Measurements from ENCODE around the gene CLMP. TPM values are rescaled to one million over a fixed set of nuclear protein-coding genes. Genes with fewer than 3 reads are reported as not detected.
"Not testable (repeated sequence)": the region's sequence is repeated elsewhere in the genome, so short reads cannot be mapped to it uniquely, and the experiment has no call there.

Gene CLMP
- total RNA-seq, 2 donors from 2014 or later, result 0.41 to 0.54 TPM

GRCh38 chr11:123227763-123228495, 32.9 kb upstream of the CLMP start:
- Mint-ChIP-seq H3K36me3 (peaks cover 0 to 3% of the 10 kb centered on the region in 2 donors), H3K27ac (no peak overlapping the region), H3K9me3 (peaks cover 3% of the 10 kb centered on the region in 2 donors)
- DNase-seq (ENCODE audit: low spot score in 2 of 2) (no peak), ATAC-seq (no peak)

- Mint-ChIP-seq H3K9me3 (peaks cover 15 to 21% of the 10 kb centered on the region in 2 donors), H3K27ac (no peak overlapping the region), H3K36me3 (peaks cover 11 to 13% of the 10 kb centered on the region in 2 donors)
- no peak for ATAC-seq
- no peak for DNase-seq (ENCODE audit: low spot score in 2 of 2)
Measured at GRCh38 chr11:123221584-123221983, 26.5 kb upstream of the CLMP start.

DNA sequence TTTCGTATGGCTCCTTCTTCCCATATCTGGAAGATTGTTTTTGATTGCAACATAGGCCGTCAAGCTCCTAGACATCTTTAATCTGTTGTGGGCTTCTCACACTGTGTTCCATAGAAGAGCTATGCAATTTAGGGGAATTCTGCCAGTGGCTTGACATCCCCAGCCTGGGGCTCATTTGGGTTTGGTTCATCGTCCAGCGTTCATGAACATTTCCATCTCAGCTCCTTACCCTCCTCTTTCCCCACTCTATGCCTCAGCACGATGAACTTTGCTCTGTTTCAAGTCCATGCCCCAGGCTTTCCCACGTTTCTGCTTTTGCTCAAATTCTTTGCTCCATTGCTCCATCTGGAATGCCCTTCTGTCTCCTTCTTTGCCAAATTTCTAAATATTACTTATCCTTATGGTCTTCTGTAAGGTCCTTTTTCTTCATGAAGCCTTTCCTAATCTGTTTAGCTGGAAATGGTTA, 26.1 kb upstream of the CLMP start:
- peaks cover 15 to 21% of the 10 kb centered on the region in 2 donors for H3K9me3 Mint-ChIP-seq
- H3K27ac Mint-ChIP-seq, result no peak overlapping the region
- DNase-seq (ENCODE audit: low spot score in 2 of 2) (no peak), ATAC-seq (no peak)
- H3K36me3 Mint-ChIP-seq, result peaks cover 11 to 13% of the 10 kb centered on the region in 2 donors

- no peak for ATAC-seq
- Mint-ChIP-seq H3K27ac (no peak overlapping the region), H3K36me3 (peaks cover 11 to 13% of the 10 kb centered on the region in 2 donors), H3K9me3 (peaks cover 15 to 21% of the 10 kb centered on the region in 2 donors)
- DNase-seq (ENCODE audit: low spot score in 2 of 2), result no peak
Measured at GRCh38 chr11:123219066-123219690, 24.1 kb upstream of the CLMP start.

GRCh38 chr11:123218451-123218850, 23.4 kb upstream of the CLMP start:
- no peak for DNase-seq (ENCODE audit: low spot score in 2 of 2)
- ATAC-seq, result no peak
- Mint-ChIP-seq H3K36me3 (peaks cover 11 to 13% of the 10 kb centered on the region in 2 donors), H3K27ac (no peak overlapping the region), H3K9me3 (peaks cover 15 to 21% of the 10 kb centered on the region in 2 donors)

DNA sequence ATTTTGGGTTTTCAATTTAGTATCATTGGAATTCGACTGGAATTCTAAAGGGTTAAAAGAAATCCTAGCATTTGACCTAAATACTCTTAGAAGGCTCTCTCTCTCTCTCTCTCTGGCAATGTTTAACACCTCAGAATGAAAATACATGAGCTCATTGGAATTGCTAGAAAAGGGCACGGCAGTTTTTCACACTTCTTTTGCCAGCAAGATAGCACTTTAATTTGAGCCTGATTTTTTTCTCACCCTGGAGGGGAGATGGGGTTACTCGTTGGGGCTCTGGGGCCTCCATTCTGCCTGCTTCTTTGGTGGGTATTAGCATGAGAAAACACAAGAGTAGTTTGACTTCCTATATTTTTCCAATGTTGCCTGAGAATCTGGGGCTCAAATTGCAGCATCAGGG, 22.8 kb upstream of the CLMP start:
- peaks cover 10 to 11% of the 10 kb centered on the region in 2 donors for H3K36me3 Mint-ChIP-seq
- DNase-seq (ENCODE audit: low spot score in 2 of 2) (no peak), ATAC-seq (no peak)
- H3K27ac Mint-ChIP-seq, result no peak overlapping the region
- H3K9me3 Mint-ChIP-seq, result peaks cover 12 to 18% of the 10 kb centered on the region in 2 donors

- Mint-ChIP-seq H3K27ac (no peak overlapping the region), H3K36me3 (no peaks in the 10 kb centered on the region), H3K9me3 (peaks cover 0 to 2% of the 10 kb centered on the region in 2 donors)
- no peak for ATAC-seq
- no peak for DNase-seq (ENCODE audit: low spot score in 2 of 2)
Measured at GRCh38 chr11:123216249-123216648, 21.2 kb upstream of the CLMP start.

- no peak for DNase-seq (ENCODE audit: low spot score in 2 of 2)
- Mint-ChIP-seq H3K9me3 (no peaks in the 10 kb centered on the region), H3K27ac (no peak overlapping the region), H3K36me3 (no peaks in the 10 kb centered on the region)
- ATAC-seq, result no peak
Measured at GRCh38 chr11:123214940-123215339, 19.9 kb upstream of the CLMP start.

GRCh38 chr11:123214396-123214795, 19.3 kb upstream of the CLMP start:
- Mint-ChIP-seq H3K9me3 (no peaks in the 10 kb centered on the region), H3K27ac (no peak overlapping the region), H3K36me3 (no peaks in the 10 kb centered on the region)
- ATAC-seq (no peak), DNase-seq (ENCODE audit: low spot score in 2 of 2) (no peak)

DNA sequence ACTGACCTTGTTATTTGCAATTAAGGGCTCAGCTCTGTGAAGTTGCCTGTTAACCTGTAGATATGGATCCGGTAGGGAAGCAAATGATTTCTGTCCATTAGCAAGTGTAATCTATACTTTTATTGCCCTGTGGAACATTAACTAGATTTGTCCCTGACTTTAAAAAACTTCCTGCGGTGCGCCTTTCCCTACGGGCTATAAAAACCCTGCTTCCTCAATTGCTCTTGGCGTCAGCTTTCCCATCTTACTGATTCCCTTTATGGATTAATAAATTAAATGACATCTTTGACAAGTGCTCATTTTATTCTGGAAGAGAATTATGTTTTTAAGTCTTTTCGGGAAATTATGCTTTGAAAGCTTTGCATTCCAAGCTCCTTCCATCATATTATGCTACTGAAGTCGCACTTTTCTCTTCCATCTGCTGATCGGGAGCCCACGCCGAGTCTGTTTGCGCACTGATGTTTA, 18.3 kb upstream of the CLMP start:
- H3K36me3 Mint-ChIP-seq, result no peaks in the 10 kb centered on the region
- DNase-seq (ENCODE audit: low spot score in 2 of 2) (no peak), ATAC-seq (no peak)
- no peaks in the 10 kb centered on the region for H3K9me3 Mint-ChIP-seq
- no peak overlapping the region for H3K27ac Mint-ChIP-seq

DNA sequence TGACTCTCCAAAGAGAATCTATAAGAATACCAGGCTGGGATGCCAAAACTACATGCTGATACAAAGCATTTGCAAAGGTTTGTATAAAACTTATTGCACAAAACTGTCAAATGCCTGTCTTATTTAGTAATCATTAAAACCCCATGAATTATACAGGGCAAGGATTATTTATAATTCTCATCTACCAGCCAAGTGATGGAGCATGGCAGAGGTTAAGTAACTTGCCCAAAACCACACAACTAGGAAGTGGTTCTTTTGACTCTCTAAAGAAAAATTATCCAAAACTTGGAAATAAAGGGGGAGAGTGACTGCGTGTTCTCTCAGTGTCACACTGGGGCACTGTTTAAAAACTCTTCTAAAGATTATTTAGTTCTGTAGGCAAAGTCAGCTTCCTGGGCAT, 17.4 kb upstream of the CLMP start:
- Mint-ChIP-seq H3K36me3 (no peaks in the 10 kb centered on the region), H3K9me3 (no peaks in the 10 kb centered on the region), H3K27ac (no peak overlapping the region)
- ATAC-seq (no peak), DNase-seq (ENCODE audit: low spot score in 2 of 2) (no peak)

DNA sequence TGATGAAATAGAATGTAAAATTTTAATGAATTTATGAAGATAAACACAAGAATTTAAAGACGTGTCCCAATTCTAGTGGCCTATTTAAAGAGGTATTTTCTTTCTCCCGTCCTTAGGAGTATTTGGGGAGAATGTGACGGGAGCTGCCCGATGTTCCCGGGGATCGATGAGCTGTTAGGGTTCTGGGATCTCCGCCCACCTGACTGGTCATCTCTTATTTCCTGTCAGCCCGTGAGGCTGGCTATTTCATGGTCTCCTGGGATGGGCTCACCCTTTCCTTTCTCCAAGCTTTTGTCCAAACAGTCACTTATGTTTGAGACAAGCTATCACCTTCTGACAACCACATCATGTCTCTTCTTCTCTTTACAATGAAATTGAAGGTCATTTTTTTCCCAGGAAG, 16.9 kb upstream of the CLMP start:
- Mint-ChIP-seq H3K36me3 (no peaks in the 10 kb centered on the region), H3K9me3 (no peaks in the 10 kb centered on the region), H3K27ac (no peak overlapping the region)
- DNase-seq (ENCODE audit: low spot score in 2 of 2) (no peak), ATAC-seq (no peak)

DNA sequence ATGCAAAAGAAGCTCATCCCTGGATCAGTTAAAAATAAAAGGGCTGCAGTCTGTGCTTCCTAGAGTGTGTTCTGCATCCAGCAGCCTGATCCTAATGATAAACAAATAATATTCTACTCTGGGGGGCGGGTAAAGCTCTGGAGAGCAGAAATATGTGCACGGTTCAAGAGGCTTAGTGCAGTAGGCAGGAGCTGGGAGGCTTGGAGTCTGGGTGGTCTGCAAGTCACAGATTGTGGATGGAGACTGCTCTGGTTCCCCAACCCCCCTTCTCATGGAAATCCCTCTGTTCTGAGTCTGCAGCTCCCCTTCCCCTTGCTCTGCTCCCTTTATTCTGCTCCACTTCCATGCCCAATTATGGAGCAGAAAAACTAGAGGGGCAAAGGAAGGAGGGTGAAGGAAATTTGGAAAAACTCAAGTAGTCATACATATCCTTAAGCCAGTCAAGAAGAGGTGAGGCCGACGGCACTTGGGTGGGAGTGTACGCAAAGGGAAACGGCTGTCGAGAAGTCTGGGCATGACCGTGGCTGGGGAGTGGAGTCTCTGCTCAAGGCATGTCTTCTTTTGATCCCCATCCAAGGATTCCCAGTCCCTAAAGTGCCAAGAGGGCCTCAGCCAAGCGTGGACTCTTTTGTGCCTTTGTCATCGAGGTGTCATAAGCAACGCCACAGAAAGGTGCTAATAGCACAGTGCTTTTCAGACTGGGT, 16.3 kb upstream of the CLMP start:
- Mint-ChIP-seq H3K27ac (no peak overlapping the region), H3K36me3 (no peaks in the 10 kb centered on the region), H3K9me3 (no peaks in the 10 kb centered on the region)
- DNase-seq (ENCODE audit: low spot score in 2 of 2) (no peak), ATAC-seq (no peak)

- ATAC-seq, result no peak
- DNase-seq (ENCODE audit: low spot score in 2 of 2), result no peak
- Mint-ChIP-seq H3K36me3 (no peaks in the 10 kb centered on the region), H3K9me3 (no peaks in the 10 kb centered on the region), H3K27ac (no peak overlapping the region)
Measured at GRCh38 chr11:123209591-123209990, 14.5 kb upstream of the CLMP start.

DNA sequence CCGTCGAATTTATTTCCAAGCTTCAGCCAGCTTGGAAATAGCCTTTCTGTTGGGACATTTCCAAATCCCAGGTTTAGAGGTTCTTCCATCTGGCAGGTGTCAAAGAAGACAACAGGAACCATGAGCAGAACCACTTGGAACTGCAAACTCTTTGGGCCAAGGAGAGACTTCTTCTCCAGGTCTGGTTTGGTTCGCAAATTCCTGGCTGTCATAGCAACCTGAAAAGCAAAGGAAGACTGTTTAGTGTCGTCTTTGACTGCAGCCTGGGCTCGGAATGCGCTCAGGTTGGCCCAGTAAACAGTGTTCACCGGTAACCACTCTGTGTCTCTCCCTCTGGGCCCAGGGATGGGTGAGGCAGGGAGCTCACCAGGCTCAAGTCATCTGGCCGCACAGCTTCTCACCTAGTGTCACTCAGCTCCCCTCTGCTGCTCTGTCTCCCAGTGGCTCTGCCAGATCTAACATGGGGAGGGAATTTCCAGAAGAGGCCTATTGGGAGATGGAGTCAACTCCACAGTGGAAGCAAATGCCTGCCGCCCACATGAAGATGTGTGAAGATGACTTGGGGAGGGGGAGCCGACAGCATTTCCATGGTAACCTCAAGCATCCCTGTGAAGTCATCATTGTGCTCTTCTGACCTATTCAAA, 11.9 kb upstream of the CLMP start:
- Mint-ChIP-seq H3K27ac (no peak overlapping the region), H3K9me3 (no peaks in the 10 kb centered on the region), H3K36me3 (no peaks in the 10 kb centered on the region)
- DNase-seq (ENCODE audit: low spot score in 2 of 2), result no peak
- peak in 1 of 2 donors; percentile 16 for ATAC-seq

- not testable (repeated sequence) for H3K9me3 Mint-ChIP-seq; H3K27ac Mint-ChIP-seq; DNase-seq (ENCODE audit: low spot score in 2 of 2); ATAC-seq; H3K36me3 Mint-ChIP-seq
Measured at GRCh38 chr11:123206055-123206454, 11.0 kb upstream of the CLMP start.

GRCh38 chr11:123203934-123204333, 8.9 kb upstream of the CLMP start:
- Mint-ChIP-seq H3K27ac (no peak overlapping the region), H3K9me3 (no peaks in the 10 kb centered on the region), H3K36me3 (no peaks in the 10 kb centered on the region)
- no peak for DNase-seq (ENCODE audit: low spot score in 2 of 2)
- ATAC-seq, result no peak

Data from activated naive CD4-positive, alpha-beta T cell treated with anti-CD3 and anti-CD28 coated beads, Interleukin-2, amount 50 U/mL, for 72 hours (primary cell).